HepG2 (cell line): ENCODE data around the gene RETREG2. TPM values are rescaled to one million over a fixed set of nuclear protein-coding genes. Genes with fewer than 3 reads are reported as not detected.

Source experiments
- ATF1 ChIP-seq: IDR thresholded peaks from 2 replicates; pipeline ENCODE4 v1.6.1; 2016; ENCODE audit warnings: mild to moderate bottlenecking, control low read depth
- BCLAF1 ChIP-seq: fragments of 450-650 bp; IDR thresholded peaks from 2 replicates; pipeline ENCODE4 v1.6.1; 2017; ENCODE audit warnings: mild to moderate bottlenecking
- CREBL2 ChIP-seq: sonication (generic); formaldehyde crosslinking; IDR thresholded peaks from 2 replicates; pipeline ENCODE4 v1.8.1; 2023; ENCODE audit warnings: missing genetic modification reagents, mild to moderate bottlenecking, borderline replicate concordance
- HMGXB4 ChIP-seq, 2 experiments: sonication (generic) in 1 of 2; formaldehyde crosslinking in 1 of 2; IDR thresholded peaks; 2 replicates each; pipeline versions ENCODE4 v1.4.0 to v1.6.1; 2018 to 2020; ENCODE audit warnings: missing genetic modification reagents in 2 of 2, borderline replicate concordance in 1 of 2, low read depth in 1 of 2, mild to moderate bottlenecking in 1 of 2, missing biosample characterization in 1 of 2
- KDM1A ChIP-seq: IDR thresholded peaks from 2 replicates; pipeline ENCODE4 v1.6.1; 2016; ENCODE audit warnings: missing compliant biosample characterization
- NCOA2 ChIP-seq: sonication (generic); formaldehyde crosslinking; IDR thresholded peaks from 2 replicates; pipeline ENCODE4 v1.8.0; 2022; ENCODE audit warnings: inconsistent platforms
- NCOR1 ChIP-seq: fragments of 200-600 bp; sonication (generic); IDR thresholded peaks from 2 replicates; pipeline ENCODE4 v1.7.0; 2017; ENCODE audit warnings: antibody characterized with exemption, low read length, borderline replicate concordance
- NR2F1 ChIP-seq, 2 experiments: fragments of 450-650 bp in 1 of 2; formaldehyde crosslinking in 1 of 2; IDR thresholded peaks; 2 replicates each; pipeline versions ENCODE4 v1.5.0 to v1.6.1; 2016 to 2020; ENCODE audit warnings: mild to moderate bottlenecking in 1 of 2, missing compliant biosample characterization in 1 of 2, missing genetic modification reagents in 1 of 2, moderate library complexity in 1 of 2
- PLRG1 ChIP-seq: fragments of 450-650 bp; conservative IDR thresholded peaks from 2 replicates; pipeline ENCODE4 v1.6.1; 2016
- POLR2A ChIP-seq, 2 experiments: IDR thresholded peaks; 2 replicates each; pipeline ENCODE4 v1.6.1; 2011; ENCODE audit warnings: low read depth in 2 of 2, low read length in 2 of 2, mild to moderate bottlenecking in 1 of 2, moderate library complexity in 1 of 2; ENCODE audit not compliant: insufficient read depth in 1 of 2
- REL ChIP-seq: sonication (generic); formaldehyde crosslinking; conservative IDR thresholded peaks from 2 replicates; pipeline ENCODE4 v1.8.0; 2022; ENCODE audit warnings: mild to moderate bottlenecking, missing genetic modification reagents, moderate library complexity
- REPIN1 ChIP-seq: sonication (generic); formaldehyde crosslinking; IDR thresholded peaks from 2 replicates; pipeline ENCODE4 v1.8.0; 2022; ENCODE audit warnings: missing genetic modification reagents, low read depth, mild to moderate bottlenecking, borderline replicate concordance
- SALL2 ChIP-seq: sonication (generic); formaldehyde crosslinking; IDR thresholded peaks from 2 replicates; pipeline ENCODE4 v1.8.1; 2023; ENCODE audit warnings: mild to moderate bottlenecking, missing genetic modification reagents, inconsistent platforms
- SOX6 ChIP-seq, 2 experiments: fragments of 450-650 bp in 1 of 2; sonication (generic) in 1 of 2; formaldehyde crosslinking in 1 of 2; IDR thresholded peaks; 2 replicates each; pipeline versions ENCODE4 v1.4.0 to v1.6.1; 2017 to 2020; ENCODE audit warnings: antibody characterized with exemption in 1 of 2, mild to moderate bottlenecking in 1 of 2, missing genetic modification reagents in 1 of 2
- TBP ChIP-seq: sonication (generic); formaldehyde crosslinking; IDR thresholded peaks from 2 replicates; pipeline ENCODE4 v1.5.0; 2020; ENCODE audit warnings: missing genetic modification reagents
- TCF7L2 ChIP-seq: IDR thresholded peaks from 2 replicates; pipeline ENCODE4 v1.6.1; 2011; ENCODE audit warnings: mild to moderate bottlenecking, low read depth, low read length, moderate library complexity
- TFE3 ChIP-seq: IDR thresholded peaks from 2 replicates; pipeline ENCODE4 v1.6.1; 2016
- ZNF282 ChIP-seq: fragments of 450-650 bp; IDR thresholded peaks from 2 replicates; pipeline ENCODE4 v1.6.1; 2018; ENCODE audit not compliant: partially characterized antibody
- ZNF3 ChIP-seq: IDR thresholded peaks from 2 replicates; pipeline ENCODE4 v1.7.0; 2017; ENCODE audit warnings: inconsistent platforms
- ZNF317 ChIP-seq: sonication (generic); formaldehyde crosslinking; IDR thresholded peaks from 2 replicates; pipeline ENCODE4 v1.5.0; 2020; ENCODE audit warnings: mild to moderate bottlenecking, missing genetic modification reagents
- ZNF383 ChIP-seq: sonication (generic); formaldehyde crosslinking; IDR thresholded peaks from 2 replicates; pipeline ENCODE4 v1.4.0; 2020; ENCODE audit warnings: missing genetic modification reagents, mild to moderate bottlenecking, borderline replicate concordance
- ZNF720 ChIP-seq: sonication (generic); formaldehyde crosslinking; IDR thresholded peaks from 2 replicates; pipeline ENCODE4 v1.4.0; 2020; ENCODE audit warnings: missing genetic modification reagents
- ZNF747 ChIP-seq: sonication (generic); formaldehyde crosslinking; IDR thresholded peaks from 2 replicates; pipeline ENCODE4 v1.8.1; 2023; ENCODE audit warnings: missing genetic modification reagents, mild to moderate bottlenecking, borderline replicate concordance
- ZNF773 ChIP-seq: sonication (generic); formaldehyde crosslinking; IDR thresholded peaks from 2 replicates; pipeline ENCODE4 v1.4.0; 2020; ENCODE audit warnings: missing genetic modification reagents, borderline replicate concordance
- polyA plus RNA-seq, 8 experiments: library from polyadenylated mRNA; depleted of rRNA in 3 of 8; stranded (reverse) in 7 of 8; unstranded in 1 of 8; fragments of >200 nt; fragmentation: Illumina TruSeq in 4 of 8; extraction: Trizol in 4 of 8; gene quantifications; 2 replicates each; pipeline versions ENCODE4 v1.2.1 to v1.2.3, GENCODE V29; 2011 to 2016; ENCODE audit warnings: low read depth in 4 of 8, missing spikeins in 1 of 8, mixed read lengths in 1 of 8; ENCODE audit not compliant: insufficient read depth in 1 of 8
- total RNA-seq, 5 experiments: library from RNA; depleted of rRNA; stranded (reverse); fragments of >200 nt; fragmentation: Illumina TruSeq; extraction: Trizol; gene quantifications; 2 replicates each; pipeline ENCODE4 v1.2.3, GENCODE V29; 2016; ENCODE audit warnings: low read depth in 1 of 5

The RETREG2 gene
- total and polyA plus RNA-seq, 2 of the 13 experiments (the other 11 are each of a cell fraction or from before 2014, with no cell fraction given) = 86.0 to 134 TPM

- TF ChIP-seq CREBL2 (CRISPR knock-in tag) = 0 out of 2 replicates have a peak, but pooled peaks have one; percentile 40
- TF ChIP-seq TFE3 = no peak
- TF ChIP-seq PLRG1 = no peak
- no peak for TF ChIP-seq TCF7L2
- TF ChIP-seq REPIN1 (CRISPR knock-in tag) = 0 out of 2 replicates have a peak, but pooled peaks have one; percentile 32
- TF ChIP-seq KDM1A (CRISPR knock-in tag) = 0 out of 2 replicates have a peak, but pooled peaks have one; percentile 19
- TF ChIP-seq BCLAF1 = no peak
- peak; percentile 53 to 72; a peak in 3 of 4 replicates for TF ChIP-seq NR2F1 (CRISPR knock-in tag; IDR thresholded peaks at IDR 0.05)
- TF ChIP-seq ZNF317 = no peak
- TF ChIP-seq ATF1 (CRISPR knock-in tag) = no peak
- TF ChIP-seq ZNF3 (CRISPR knock-in tag) = no peak
- TF ChIP-seq SOX6 (IDR thresholded peaks at IDR 0.05) = no peak
- peak; percentile 87 for TF ChIP-seq SOX6 (CRISPR knock-in tag; IDR thresholded peaks at IDR 0.05)
- TF ChIP-seq ZNF747 = peak; percentile 72; the same call in 1 of the 2 replicates
- TF ChIP-seq ZNF773 (CRISPR knock-in tag) = 0 out of 2 replicates have a peak, but pooled peaks have one; percentile 43
- no peak; the same call in 1 of the 2 replicates for TF ChIP-seq REL (CRISPR knock-in tag)
- no peak for TF ChIP-seq ZNF282
- peak; percentile 89 for TF ChIP-seq SALL2
- no peak for TF ChIP-seq TBP
- peak; percentile 94 for TF ChIP-seq NCOR1
- TF ChIP-seq HMGXB4 (CRISPR knock-in tag; IDR thresholded peaks at IDR 0.05; ENCODE audit: borderline replicate concordance in 1 of 2, low read depth in 1 of 2) = peak; percentile 22 to 61; a peak in 2 of 4 replicates
- TF ChIP-seq POLR2A (IDR thresholded peaks at IDR 0.05; ENCODE audit: insufficient read depth in 1 of 2, low read depth in 2 of 2, low read length in 2 of 2) = peak in 1 of 2 experiments; percentile 48; a peak in 1 of 4 replicates
- peak; percentile 75 for TF ChIP-seq NCOA2 (CRISPR knock-in tag)
- TF ChIP-seq ZNF383 (CRISPR knock-in tag) = peak; percentile 80; the same call in 1 of the 2 replicates
- no peak for TF ChIP-seq ZNF720 (CRISPR knock-in tag)
Observed at GRCh38 chr2:219207884-219208740, 30.0 kb downstream of the RETREG2 start (continued).
